GF-D8 (cell line): ENCODE measurements around the gene EML3.
"Not testable (repeated sequence)": the region's sequence is repeated elsewhere in the genome, so short reads cannot be mapped to it uniquely, and the experiment has no call there.

Experiments
- DNase-seq: peaks from one replicate; lab custom pipeline; 2025; lab: John Stamatoyannopoulos, UW

EML3 gene

DNA sequence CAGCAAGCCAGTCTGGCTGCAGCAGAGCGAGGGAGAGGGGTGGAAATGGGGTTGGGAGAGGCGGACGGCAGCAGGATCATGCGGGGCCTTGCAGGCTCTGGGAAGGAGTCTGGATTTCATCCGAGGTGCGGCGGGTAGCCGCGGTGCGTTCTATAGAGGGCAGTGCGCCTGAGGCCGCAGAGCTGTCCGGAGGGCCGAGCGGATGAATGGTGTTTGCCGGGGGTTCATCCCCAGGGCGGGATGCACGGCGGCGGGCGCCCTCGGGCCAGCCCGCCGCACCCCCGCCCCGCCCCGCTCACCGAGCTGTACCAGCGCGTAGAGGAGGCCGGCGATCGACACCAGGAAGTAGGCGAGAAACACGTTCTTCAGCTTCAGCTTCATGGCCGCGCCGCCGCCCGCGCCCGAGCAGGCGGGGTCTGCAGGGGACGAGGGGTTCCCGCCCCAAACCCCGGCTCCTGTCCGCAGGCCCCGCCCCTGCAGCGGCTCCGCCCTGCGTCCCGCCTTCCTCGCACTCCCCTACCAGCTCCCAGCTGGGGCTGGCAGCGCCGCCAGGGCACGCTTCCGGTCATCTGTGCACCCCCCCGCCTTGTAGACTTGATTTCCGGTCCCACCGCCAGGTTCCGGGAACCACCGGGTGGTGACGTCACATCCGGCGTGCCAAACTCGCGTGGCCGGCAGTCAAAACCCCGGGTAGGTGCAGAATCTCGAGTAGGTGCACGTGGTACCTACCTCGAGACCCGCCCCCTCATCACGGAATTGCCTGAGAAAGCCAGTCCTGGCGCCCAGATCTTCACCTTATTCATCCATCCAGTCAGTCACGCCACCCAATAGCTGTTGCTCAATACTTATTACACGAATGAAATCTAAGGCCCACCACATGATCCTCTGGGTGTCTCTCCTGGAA is 9.2 kb upstream of the EML3 start, which contains the start of gene B3GAT3:
Gene B3GAT3 (minus strand): TSS at position 420 of the 904 bp plus-strand sequence. CDS start 39 bp downstream, at position 381.
- peak; percentile 84 for DNase-seq

DNA sequence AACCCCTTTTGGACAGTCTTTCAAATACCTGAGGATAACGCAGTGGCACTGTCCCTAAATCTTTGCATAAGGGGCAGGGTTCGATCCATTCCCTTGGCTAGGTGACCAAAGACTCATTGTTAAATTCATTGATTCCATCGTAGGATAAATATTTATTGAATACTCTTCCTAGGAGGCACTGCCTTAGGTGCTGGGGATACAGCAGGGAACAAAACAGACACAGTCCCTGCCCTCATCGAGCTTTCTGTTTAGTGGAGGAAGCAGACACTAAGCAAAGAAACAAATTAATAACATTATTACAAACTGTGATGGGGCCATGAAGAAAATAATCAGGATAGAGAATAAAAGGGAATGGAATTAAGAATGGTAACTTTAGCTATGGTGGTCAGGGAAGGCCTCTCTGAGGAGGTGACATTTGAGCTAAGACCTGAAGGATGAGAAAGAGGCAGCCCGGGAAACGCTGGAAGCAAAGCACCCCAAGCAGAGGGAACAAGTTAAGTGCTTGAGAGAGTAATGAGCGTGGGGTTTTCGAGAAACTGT is 8.5 kb upstream of the EML3 start:
- DNase-seq, result no peak

DNA sequence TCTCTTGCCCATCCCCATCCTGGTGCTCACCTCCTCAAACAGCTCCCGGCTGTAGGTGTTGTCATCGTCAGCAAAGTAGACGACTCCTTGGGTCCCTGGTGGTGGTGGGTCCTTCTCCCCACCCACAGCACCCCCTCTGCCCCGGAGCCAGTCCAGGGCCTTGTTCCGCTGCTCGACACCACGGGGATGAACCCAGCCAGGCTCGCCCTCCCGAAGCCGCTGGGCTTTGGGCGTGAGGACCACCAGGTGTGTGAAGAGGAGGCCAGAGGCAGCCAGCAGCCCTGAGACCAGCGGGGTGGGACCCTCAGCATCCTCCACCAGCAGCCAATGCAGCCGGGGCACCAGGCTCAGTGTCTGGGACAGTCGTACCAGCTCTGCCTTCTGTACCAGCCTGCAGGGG is 4.4 kb upstream of the EML3 start:
- not testable (repeated sequence) for DNase-seq

DNA sequence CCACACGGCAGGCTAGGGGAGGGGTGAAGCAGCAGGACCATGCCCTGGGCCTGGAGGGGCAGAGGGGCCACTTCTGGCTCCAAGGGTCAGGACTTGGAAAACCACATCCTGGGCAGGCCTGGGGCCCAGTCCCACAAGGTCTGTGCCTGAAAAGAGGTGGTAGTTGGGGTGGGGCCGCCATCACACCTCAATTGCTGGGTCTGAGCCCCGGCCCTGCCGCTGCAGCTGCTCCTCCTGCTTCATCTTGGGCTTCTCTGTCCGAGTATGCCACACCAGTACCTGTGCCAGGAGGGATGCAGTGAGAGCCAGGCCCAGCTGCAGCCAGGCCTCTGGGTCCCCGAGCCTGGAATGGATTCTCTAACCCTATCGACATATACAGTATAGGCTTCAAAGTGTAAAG is 2.9 kb upstream of the EML3 start:
- no peak for DNase-seq

DNA sequence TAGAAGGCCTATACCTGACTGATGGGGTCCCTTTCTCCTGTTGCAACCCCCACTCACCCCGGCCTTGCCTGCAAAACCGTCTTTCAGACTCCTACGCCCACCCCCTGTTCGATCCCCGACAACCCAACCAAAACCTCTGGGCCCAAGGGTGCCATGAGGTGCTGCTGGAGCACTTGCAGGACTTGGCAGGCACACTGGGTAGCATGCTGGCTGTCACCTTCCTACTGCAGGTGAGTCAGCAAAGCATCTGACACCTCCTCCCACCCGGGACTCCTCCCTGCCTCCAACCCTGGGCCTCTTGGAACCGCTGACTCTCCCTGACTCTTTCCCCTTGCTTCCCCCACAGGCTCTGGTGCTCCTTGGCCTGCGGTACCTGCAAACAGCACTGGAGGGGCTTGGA is 1.7 kb upstream of the EML3 start:
- DNase-seq, result no peak

DNA sequence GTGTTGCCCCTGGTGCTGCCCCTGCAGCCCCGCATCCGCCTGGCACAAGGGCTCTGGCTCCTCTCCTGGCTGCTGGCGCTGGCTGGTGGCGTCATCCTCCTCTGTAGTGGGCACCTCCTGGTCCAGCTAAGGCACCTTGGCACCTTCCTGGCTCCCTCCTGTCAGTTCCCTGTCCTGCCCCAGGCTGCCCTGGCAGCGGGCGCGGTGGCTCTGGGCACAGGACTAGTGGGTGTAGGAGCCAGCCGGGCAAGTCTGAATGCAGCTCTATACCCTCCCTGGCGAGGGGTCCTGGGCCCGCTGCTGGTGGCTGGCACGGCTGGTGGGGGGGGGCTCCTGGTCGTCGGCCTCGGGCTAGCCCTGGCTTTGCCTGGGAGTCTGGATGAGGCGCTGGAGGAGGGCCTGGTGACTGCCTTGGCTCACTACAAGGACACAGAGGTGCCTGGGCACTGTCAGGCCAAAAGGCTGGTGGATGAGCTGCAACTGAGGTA is 760 bp upstream of the EML3 start:
- no peak for DNase-seq

DNA sequence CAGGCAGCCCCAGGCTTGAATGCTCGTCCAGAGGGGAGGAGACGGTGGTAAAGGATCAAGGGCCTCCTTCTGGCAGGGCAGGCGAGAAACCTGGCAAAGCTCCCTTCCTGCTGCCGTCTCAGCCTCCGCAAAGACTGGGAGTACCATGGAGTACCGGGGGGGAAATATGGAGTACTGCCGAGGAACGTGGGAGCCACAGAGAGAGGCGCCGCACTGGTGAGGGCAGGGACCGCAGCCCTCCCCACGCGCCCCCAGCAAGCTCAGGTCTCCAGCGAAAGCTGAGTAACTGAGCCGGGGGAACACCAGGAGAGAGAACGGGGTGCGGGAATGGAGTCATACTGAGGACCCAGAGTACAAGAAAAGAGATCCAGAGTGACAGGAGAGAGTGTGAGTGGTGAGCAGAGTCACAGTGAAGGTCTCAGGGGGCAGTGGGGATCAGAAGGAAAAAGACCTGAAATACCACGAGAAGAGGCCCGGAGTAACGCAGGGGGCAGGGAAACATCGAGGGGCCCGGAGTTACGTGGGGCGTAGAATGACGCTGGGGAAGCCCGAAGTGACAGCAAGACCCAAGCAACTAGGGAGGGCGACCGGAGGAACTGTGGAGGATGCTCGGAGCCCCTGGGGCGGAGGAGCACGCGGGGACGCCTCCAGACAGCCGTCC is 740 bp downstream of the EML3 start:
- no peak for DNase-seq

DNA sequence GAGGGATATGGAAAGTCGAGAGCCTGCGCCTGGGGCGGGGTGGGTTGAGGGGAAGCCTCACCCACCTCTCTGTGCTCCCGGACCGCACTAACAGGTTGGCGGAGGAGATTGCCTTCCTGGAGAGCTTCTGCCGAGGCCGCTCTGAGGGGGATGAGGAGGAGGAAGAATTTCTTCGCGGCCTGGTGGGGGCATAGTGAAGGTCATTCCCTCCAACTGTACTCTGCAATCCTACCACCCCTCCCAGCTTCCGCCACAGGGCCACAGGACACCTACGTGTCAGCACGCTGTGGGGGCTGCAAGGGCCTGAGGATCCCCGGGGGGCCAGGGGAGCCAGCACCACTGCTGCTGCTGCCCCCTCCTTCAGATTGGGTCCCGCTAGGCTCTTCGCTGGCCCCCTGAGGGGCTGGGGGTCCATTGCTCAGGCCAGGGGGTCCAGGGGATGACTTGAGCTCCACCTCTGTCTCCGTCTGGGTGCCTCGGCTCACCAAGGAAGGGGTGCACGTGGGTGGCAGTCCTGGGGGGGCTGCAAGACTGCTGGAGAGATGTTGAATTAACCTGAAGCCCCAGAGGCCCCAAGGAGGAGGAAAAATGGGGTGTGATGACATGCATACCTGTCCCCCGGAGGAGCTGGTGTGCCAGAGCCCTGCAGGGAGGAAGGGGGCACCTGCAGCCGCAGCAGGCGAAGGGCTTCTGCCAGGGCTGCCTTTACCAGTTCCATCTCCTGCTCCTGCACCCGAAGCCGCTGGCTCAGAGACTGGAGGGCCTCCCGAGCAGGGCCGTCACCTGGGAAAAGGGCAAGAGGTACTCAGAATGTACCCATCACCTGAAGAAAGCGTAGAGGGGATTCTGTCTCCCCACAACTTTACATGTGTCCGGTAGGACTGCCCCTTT is 1.5 kb downstream of the EML3 start:
- DNase-seq, result no peak

DNA sequence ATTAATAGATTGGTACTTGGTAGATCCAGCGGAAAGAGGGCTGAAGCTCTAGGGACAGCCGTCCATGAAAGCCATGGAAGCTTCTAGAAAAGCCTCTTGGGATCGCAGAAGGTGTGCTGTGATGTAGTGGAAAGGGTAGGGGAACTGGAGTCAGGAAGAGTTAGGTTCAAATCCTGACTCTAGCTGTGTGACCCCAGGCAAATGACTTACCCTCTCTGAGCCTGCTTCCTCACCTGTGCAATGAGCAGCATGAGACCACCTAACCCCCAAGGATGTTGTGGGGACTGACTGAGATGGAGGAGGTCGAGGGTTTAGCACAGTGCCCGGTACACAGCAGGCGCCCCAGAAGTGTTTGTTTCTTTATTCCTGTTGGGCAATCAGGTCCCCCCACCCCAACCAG is 2.2 kb downstream of the EML3 start:
- DNase-seq, result no peak

DNA sequence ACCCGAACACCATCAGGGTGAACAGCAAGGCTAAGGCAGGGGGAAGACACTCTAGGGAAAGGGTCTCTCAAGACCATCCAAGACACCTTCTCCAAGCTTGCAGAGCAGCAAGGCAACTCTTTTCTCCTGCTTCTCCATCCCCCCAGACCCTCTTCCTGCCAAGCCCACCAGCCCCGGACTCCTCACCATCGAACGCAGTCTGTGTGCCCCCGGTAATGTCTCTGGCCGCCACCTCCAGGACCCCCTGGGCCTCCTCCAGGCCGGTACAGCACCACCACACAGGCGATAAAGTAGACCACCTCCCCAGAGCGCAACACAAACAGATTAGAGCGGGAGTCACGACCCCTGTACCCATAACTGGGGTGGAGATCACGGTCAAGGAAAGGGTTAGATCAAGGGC is 3.8 kb downstream of the EML3 start:
- no peak for DNase-seq

DNA sequence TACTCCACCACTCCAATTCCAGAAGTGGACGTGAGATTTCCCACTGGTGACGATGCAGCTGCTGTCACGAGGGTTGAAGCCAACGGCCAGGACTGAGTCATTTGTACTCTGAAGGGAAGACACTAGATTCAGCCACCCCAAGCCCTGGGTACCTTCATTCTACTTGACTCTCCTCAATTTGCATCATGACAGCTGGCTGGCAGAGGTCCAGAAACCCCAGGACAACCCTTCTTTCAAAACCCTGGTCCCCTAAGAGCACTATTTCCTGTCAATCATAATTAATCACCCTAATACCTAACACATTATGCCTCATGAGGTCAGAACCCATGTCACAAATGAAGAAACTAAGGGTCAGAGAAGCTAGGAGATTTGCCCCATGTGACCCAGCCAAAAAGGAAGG is 4.9 kb downstream of the EML3 start:
- DNase-seq, result no peak

DNA sequence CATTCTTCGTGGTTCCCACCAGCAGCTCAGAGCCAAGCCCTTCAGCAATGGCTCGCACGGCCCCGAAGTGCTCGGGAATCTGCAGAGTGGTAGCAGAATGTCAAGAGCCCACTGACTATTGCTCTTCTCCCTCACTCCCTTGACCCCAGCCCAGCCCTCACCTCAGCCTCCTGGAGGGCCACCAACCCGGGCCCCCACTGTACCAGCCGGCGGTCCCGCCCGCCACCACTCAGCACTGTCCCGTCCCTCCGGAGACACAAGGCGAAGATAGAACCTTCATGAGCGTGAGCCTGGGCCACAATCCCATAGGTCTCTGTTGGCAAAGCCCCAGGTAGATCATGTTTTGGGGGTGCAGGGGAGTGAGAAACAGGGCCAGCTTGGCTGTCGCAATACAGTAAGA is 6.7 kb downstream of the EML3 start:
- no peak for DNase-seq

DNA sequence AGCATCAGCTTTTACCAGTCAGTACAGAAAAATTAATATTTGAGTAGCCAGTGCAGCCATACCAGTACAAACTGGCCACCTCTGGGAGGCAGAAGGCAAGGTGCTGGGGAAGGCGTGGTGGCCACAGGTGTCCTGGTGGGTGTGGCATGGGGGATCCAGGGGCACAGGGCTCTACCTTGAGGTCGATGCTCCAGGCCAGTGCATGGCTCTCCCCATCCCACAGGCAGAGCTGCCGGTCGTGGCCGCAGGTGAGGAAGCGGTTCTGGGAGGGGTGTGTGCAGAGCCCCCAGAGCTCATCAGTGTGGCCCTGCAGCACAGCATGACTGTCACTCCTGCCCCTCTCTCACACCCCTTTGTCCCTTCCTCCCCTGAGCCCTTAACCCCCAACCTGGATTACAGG is 7.1 kb downstream of the EML3 start:
- DNase-seq, result no peak

DNA sequence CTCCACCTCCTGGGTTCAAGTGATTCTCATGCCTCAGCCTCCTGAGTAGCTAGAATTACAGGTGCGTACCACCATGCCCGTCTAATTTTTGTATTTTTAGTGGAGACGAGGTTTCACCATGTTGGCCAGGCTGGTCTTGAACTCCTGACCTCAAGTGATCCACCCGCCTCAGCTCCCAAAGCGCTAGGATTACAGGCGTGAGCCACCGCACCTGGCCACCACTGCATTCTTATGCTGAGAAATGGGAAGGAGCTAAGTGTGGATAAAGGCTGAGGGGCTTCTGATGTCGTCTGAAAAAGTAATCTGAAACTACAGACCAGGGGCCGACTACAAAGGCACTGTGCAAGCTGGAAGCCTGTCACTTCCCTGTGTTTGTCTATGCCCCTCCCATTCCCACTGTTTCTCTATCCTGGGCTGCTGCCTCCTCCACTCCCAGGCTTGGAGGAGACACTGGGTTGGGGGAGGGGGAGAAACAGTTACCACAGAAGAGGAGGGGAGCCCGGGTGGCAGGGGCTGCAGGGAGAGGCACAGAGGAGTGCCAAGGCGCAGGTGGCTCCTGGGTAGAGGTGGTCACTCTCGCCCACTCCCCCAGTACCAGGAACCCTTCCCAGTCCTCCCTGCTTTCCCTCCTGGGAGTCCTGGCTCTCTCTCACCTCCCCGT is 8.0 kb downstream of the EML3 start:
- DNase-seq, result no peak

DNA sequence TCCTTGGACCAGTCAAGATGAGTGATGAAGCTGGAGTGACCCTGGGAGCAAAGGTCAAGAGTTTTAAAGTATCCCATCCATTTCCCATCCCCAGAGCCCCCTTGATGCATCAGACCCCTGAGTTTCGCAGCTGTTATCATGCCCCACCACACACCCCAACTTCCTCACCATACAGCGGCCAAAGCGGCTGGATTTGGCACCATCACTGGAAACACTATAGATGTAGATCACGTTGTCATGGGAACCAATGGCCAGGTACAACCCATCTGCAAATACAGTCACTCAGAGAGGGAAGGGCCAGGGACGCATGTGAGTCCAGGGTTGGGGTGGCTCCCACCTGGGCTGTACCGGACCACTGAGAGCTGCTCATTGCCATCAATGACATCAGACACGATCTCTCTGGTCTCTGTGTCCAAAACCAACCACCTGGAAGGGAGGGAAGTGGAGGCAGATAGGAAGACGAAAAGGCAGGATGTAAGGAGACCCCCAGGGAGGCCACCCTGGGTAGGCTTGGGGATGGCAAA is 8.7 kb downstream of the EML3 start:
- DNase-seq, result no peak

DNA sequence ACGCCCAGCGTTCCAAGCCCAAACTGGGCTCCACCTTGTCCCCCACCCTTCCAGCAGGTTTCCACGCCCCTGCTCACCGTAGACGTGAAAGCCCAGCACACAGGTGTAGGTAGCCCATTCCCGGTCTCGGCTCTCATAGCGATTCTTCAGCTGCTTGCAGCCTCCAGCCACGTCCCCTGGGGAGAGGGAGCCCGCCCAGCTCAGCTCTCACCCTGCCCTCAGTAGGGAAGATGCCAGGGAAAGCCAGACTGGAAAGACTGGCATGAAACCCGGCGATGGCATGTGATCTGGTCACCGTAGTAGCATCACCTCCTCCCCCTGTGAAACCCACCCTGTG is 9.5 kb downstream of the EML3 start:
- DNase-seq, result no peak

DNA sequence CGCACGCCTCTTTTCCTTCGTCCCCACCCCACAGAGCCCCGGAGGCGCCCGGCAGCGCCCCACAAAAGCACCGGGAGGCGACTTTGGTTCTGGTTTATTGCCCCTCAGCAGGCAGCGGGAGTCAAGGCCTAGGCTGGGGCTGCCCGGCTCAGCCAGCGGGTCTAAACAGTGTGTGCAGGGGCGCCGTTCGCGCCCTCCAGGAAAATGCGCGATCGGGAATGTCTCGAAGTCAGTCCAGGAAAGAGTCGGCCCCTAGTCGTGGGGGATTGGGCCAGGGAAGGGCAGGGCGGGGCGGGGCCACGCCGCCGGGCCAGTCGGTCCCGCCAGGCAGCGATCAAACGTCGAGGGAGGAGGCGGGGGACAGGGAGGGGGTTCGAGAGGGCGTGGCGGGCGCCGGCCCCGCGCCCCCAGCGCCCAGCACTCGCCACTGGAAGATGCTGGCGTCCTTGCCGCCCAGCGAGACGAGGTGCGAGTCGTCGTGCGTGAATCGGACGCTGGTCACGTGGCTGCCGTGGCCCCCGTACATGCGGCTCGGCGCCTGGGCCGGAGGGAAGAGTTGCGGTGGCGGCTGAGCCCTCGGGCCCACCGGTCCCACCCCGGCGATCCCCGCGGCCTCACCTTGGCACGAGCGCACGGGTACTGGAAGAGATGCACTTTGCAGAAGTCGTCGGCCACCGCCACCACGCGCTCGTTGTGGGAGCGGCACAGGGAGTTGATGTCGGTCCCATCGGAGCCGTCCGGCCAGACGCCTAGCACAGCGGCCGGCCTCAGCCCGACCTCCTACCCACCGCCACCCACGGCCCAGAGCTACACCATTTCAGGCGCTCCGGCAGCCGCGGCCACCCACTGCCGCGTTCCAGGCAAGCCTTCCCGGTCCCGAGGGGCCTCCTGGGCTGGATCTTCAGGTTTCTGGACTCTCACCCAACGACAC is 10.2 kb downstream of the EML3 start:
- no peak for DNase-seq

DNA sequence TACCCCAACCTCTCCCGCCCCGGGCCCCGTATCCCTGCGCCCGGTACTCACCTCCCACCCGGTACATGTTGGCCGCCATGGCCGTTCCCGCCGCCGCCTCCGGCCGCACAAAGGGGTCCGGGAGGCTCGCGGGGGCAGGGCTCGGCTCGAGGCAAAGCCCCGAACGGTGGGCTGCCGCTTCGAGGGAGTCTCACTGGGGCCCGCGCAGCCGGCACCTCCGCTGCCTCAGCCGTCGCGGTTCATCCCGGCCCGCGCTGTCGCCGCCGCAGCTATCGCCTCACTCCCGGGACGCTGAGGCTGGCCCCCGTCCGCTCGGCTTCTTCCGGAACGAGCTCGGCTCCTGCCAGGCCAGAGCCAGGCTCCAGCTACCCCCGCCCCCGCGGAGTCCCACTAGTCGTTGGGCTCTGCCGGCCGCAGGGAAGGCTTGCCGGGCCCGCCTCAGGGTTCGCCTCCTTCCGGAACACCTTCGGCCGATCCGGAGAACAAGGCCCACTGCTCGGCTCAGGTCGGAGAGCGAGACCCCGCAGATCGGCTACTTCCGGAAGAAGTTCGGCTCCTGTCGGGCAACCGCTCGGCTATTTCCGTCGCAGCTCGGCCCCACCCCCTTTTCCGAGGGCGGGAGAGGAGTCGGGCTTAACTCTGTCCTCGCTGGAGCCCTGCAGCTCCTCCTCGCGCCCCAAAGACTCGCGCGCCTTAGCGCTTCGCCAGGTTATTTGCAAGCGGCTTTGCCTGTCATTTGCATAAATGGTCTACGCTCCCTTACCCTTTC is 11.0 kb downstream of the EML3 start, which contains the start of gene MTA2:
Gene MTA2 (minus strand): TSS at position 494 of the 769 bp plus-strand sequence. CDS start 415 bp downstream, at position 79.
- DNase-seq, result peak; percentile 93

DNA sequence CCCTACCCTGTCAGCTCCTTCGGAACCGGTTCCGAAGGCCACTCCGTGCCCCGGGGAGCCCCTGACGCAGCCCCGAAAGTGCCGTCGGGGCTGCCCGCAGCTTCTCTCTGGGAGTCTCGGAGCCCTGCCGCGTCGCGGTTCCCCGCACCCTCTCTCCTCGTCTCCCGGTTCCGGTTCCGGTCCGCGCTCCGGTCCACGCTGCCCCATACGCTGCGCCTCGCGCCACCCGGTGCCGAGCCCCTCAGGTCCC is 11.5 kb downstream of the EML3 start:
- DNase-seq, result no peak
